ENCODE data around the gene HIBADH.

HIBADH gene

GRCh38 chr7:27662490-27663205, at the start of gene HIBADH:
Gene HIBADH (minus strand): TSS chr7:27662883. CDS start chr7:27662788, 95 bp downstream.
- TF ChIP-seq CTCF (IDR thresholded peaks at IDR 0.05; ENCODE audit: borderline replicate concordance, insufficient read depth, low read depth, low read length), result no peak
- peak within 1 kb of the TSS; percentile 92 for H3K4me3 ChIP-seq (ENCODE audit: low read depth, low read length)

GRCh38 chr7:27712217-27712616, 49.5 kb upstream of the HIBADH start:
- H3K4me3 ChIP-seq (ENCODE audit: low read depth, low read length), result no peak overlapping the region
- no peak for TF ChIP-seq CTCF (IDR thresholded peaks at IDR 0.05; ENCODE audit: borderline replicate concordance, insufficient read depth, low read depth, low read length)

- H3K4me3 ChIP-seq (ENCODE audit: low read depth, low read length), result no peak overlapping the region
- no peak for TF ChIP-seq CTCF (IDR thresholded peaks at IDR 0.05; ENCODE audit: borderline replicate concordance, insufficient read depth, low read depth, low read length)
Observed at GRCh38 chr7:27709137-27710075, 46.7 kb upstream of the HIBADH start.

- TF ChIP-seq CTCF (IDR thresholded peaks at IDR 0.05; ENCODE audit: borderline replicate concordance, insufficient read depth, low read depth, low read length), result no peak
- no peak overlapping the region for H3K4me3 ChIP-seq (ENCODE audit: low read depth, low read length)
Observed at GRCh38 chr7:27708485-27708884, 45.8 kb upstream of the HIBADH start.

GRCh38 chr7:27705200-27705594, 42.5 kb upstream of the HIBADH start:
- TF ChIP-seq CTCF (IDR thresholded peaks at IDR 0.05; ENCODE audit: borderline replicate concordance, insufficient read depth, low read depth, low read length), result no peak
- no peak overlapping the region for H3K4me3 ChIP-seq (ENCODE audit: low read depth, low read length)

- TF ChIP-seq CTCF (IDR thresholded peaks at IDR 0.05; ENCODE audit: borderline replicate concordance, insufficient read depth, low read depth, low read length), result no peak
Observed at GRCh38 chr7:27704422-27705199, 41.9 kb upstream of the HIBADH start.

More at GRCh38 chr7:27704422-27705199, 41.9 kb upstream of the HIBADH start:
- H3K4me3 ChIP-seq (ENCODE audit: low read depth, low read length), result no peak overlapping the region

Data from GM12875 (cell line).